Neural progenitor cell (in vitro differentiated cells): Measurements from ENCODE around the gene NEU2.

ENCODE experiments used
- CTCF ChIP-seq: fragments of 200-600 bp; sonication (generic); IDR thresholded peaks from 2 replicates; pipeline ENCODE4 v1.5.1; 2017; ENCODE audit warnings: antibody characterized with exemption, mild to moderate bottlenecking
- EZH2 ChIP-seq: fragments of 200-600 bp; sonication (generic); IDR thresholded peaks from 2 replicates; pipeline ENCODE4 v1.6.1; 2017; ENCODE audit warnings: antibody characterized with exemption, mild to moderate bottlenecking, moderate library complexity
- EZH2phosphoT487 ChIP-seq: fragments of 200-600 bp; sonication (generic); IDR thresholded peaks from 2 replicates; pipeline ENCODE4 v1.6.1; 2017; ENCODE audit warnings: antibody characterized with exemption

GRCh38 chr2:233005096-233005495, 27.4 kb upstream of the NEU2 start:
- TF ChIP-seq CTCF (no peak), EZH2 (no peak), EZH2phosphoT487 (no peak)
